ENCODE data around the gene VSIG4. TPM values are rescaled to one million over a fixed set of nuclear protein-coding genes. Genes with fewer than 3 reads are reported as not detected.

VSIG4 gene
- polyA plus RNA-seq, 1 of the 3 experiments (the other 2 are of a cell fraction): not detected

DNA sequence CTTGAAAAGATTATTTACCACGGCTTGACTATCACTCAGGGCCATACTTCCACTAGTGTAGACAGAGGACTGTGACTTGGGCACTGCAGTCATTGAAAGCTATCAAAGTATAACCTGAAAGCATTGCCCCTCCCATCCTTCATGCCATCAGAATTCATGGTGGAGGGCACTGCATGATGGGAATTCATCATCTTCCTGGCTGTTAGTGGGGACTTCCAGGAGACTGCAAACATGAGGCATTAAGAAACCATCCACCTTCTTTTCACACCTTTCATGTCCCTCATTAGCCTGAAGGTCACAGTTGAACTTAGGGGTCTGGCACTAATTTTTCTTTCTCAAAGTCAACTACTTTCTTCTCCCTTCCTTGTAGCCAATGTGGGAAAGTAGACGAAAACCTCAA, 25.8 kb downstream of the VSIG4 start:
- ChIA-PET POLR2A (no interaction called here), CTCF (no interaction called here)
- H3K9me3 ChIP-seq: no peaks in the 10 kb centered on the region
- no peak overlapping the region for H3K9ac ChIP-seq
- H3K79me2 ChIP-seq (ENCODE audit: insufficient read depth): no peaks in the 10 kb centered on the region
- H3F3A ChIP-seq (replicated peaks; ENCODE audit: insufficient read depth): no peaks in the 10 kb centered on the region
- H4K20me1 ChIP-seq (ENCODE audit: insufficient read depth): no peaks in the 10 kb centered on the region
- no peaks in the 10 kb centered on the region for H3K9me2 ChIP-seq
- H3K4me1 ChIP-seq (ENCODE audit: control insufficient read depth in 1 of 2, insufficient read depth in 2 of 2, low read depth in 1 of 2, low read length in 1 of 2): no peaks in the 10 kb centered on the region
- no peaks in the 10 kb centered on the region for H3K36me3 ChIP-seq (replicated peaks in 1 of 2; ENCODE audit: control insufficient read depth in 1 of 2, insufficient read depth in 2 of 2, low read length in 1 of 2)
- DNase-seq: no peak
- no peak overlapping the region for H3K4me2 ChIP-seq
- no peak overlapping the region for H3K27ac ChIP-seq (ENCODE audit: low read depth in 2 of 2, low read length in 1 of 2)
- no peak for TF ChIP-seq SIN3A (IDR thresholded peaks at IDR 0.05; ENCODE audit: borderline replicate concordance, low read depth, low read length)
- TF ChIP-seq RAD21 (IDR thresholded peaks at IDR 0.05; ENCODE audit: low read length): no peak
- TF ChIP-seq JUND (IDR thresholded peaks at IDR 0.05): no peak
- TF ChIP-seq, protein P1, sequence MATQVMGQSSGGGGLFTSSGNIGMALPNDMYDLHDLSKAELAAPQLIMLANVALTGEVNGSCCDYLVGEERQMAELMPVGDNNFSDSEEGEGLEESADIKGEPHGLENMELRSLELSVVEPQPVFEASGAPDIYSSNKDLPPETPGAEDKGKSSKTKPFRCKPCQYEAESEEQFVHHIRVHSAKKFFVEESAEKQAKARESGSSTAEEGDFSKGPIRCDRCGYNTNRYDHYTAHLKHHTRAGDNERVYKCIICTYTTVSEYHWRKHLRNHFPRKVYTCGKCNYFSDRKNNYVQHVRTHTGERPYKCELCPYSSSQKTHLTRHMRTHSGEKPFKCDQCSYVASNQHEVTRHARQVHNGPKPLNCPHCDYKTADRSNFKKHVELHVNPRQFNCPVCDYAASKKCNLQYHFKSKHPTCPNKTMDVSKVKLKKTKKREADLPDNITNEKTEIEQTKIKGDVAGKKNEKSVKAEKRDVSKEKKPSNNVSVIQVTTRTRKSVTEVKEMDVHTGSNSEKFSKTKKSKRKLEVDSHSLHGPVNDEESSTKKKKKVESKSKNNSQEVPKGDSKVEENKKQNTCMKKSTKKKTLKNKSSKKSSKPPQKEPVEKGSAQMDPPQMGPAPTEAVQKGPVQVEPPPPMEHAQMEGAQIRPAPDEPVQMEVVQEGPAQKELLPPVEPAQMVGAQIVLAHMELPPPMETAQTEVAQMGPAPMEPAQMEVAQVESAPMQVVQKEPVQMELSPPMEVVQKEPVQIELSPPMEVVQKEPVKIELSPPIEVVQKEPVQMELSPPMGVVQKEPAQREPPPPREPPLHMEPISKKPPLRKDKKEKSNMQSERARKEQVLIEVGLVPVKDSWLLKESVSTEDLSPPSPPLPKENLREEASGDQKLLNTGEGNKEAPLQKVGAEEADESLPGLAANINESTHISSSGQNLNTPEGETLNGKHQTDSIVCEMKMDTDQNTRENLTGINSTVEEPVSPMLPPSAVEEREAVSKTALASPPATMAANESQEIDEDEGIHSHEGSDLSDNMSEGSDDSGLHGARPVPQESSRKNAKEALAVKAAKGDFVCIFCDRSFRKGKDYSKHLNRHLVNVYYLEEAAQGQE (IDR thresholded peaks at IDR 0.05; ENCODE audit: low read depth, low read length): no peak
- no peak for TF ChIP-seq NFIC (IDR thresholded peaks at IDR 0.05; ENCODE audit: borderline replicate concordance)
- TF ChIP-seq TEAD4 (IDR thresholded peaks at IDR 0.05; ENCODE audit: borderline replicate concordance, insufficient read depth): no peak
- H3K4me3 ChIP-seq (ENCODE audit: low read depth in 2 of 2, low read length in 1 of 2): no peak overlapping the region
- no peak overlapping the region for H2AFZ ChIP-seq (ENCODE audit: low read depth)
- H3K27me3 ChIP-seq (ENCODE audit: insufficient read depth): no peaks in the 10 kb centered on the region
- 0% methylated on average over 2 of the region's 2 CpGs for WGBS (ENCODE audit: low lambda C conversion rate)

DNA sequence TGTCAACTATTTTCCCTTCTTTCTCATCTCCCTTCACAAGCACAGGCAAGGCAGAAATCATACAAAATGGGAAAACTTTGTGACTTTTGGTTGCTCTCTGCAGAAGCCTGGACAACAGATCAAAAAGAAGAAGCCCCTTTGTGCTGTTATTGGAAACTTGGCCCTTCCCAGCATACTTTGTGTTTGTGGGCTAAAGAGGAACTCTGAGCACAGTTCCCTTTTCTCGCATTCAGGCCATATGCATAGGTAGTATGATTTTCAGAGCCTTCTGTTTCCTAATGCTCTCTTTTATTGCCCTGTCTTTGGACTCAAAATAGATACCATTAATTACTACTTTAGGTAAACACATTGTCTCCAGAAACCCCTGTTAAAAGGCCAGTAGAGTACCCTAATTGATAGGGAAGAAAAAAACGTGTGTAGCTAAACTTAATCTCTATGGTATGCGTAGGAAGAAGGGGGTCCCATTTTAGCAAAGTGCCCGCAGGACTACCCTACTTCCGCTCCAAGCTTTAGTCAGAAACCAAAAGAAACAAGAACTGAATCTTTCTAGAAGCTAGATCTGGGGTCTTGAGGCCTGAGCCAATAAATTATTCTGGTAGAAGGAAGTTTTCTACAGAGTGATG, 26.6 kb downstream of the VSIG4 start:
- TF ChIP-seq MEF2A (IDR thresholded peaks at IDR 0.05; ENCODE audit: borderline replicate concordance, low read depth) (no peak), TCF12 (IDR thresholded peaks at IDR 0.05) (no peak), GABPA (IDR thresholded peaks at IDR 0.05; ENCODE audit: low read depth) (no peak), FOXM1 (IDR thresholded peaks at IDR 0.05; ENCODE audit: low read depth) (no peak), MXI1 (IDR thresholded peaks at IDR 0.05; ENCODE audit: low read depth, low read length) (no peak), FOSL2 (IDR thresholded peaks at IDR 0.05; ENCODE audit: borderline replicate concordance, low read depth) (no peak), TEAD4 (IDR thresholded peaks at IDR 0.05; ENCODE audit: borderline replicate concordance, insufficient read depth) (no peak)
- TF ChIP-seq, protein P2, sequence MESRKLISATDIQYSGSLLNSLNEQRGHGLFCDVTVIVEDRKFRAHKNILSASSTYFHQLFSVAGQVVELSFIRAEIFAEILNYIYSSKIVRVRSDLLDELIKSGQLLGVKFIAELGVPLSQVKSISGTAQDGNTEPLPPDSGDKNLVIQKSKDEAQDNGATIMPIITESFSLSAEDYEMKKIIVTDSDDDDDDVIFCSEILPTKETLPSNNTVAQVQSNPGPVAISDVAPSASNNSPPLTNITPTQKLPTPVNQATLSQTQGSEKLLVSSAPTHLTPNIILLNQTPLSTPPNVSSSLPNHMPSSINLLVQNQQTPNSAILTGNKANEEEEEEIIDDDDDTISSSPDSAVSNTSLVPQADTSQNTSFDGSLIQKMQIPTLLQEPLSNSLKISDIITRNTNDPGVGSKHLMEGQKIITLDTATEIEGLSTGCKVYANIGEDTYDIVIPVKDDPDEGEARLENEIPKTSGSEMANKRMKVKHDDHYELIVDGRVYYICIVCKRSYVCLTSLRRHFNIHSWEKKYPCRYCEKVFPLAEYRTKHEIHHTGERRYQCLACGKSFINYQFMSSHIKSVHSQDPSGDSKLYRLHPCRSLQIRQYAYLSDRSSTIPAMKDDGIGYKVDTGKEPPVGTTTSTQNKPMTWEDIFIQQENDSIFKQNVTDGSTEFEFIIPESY (IDR thresholded peaks at IDR 0.05; ENCODE audit: borderline replicate concordance, low read depth): no peak
- ChIA-PET CTCF (no interaction called here), POLR2A (no interaction called here)
- Histone ChIP-seq H3K79me2 (ENCODE audit: insufficient read depth) (no peaks in the 10 kb centered on the region), H3K9me2 (no peaks in the 10 kb centered on the region), H4K20me1 (ENCODE audit: insufficient read depth) (no peaks in the 10 kb centered on the region), H3K27ac (ENCODE audit: low read depth in 2 of 2, low read length in 1 of 2) (no peak overlapping the region), H3K36me3 (replicated peaks in 1 of 2; ENCODE audit: control insufficient read depth in 1 of 2, insufficient read depth in 2 of 2, low read length in 1 of 2) (no peaks in the 10 kb centered on the region), H3K9ac (no peak overlapping the region), H3K27me3 (ENCODE audit: insufficient read depth) (no peaks in the 10 kb centered on the region), H3K4me2 (no peak overlapping the region), H3K9me3 (no peaks in the 10 kb centered on the region), H3K4me1 (ENCODE audit: control insufficient read depth in 1 of 2, insufficient read depth in 2 of 2, low read depth in 1 of 2, low read length in 1 of 2) (no peaks in the 10 kb centered on the region), H3F3A (replicated peaks; ENCODE audit: insufficient read depth) (no peaks in the 10 kb centered on the region), H2AFZ (ENCODE audit: low read depth) (no peak overlapping the region), H3K4me3 (ENCODE audit: low read depth in 2 of 2, low read length in 1 of 2) (no peak overlapping the region)
- 4% methylated on average over 5 of the region's 5 CpGs for WGBS (ENCODE audit: low lambda C conversion rate)
- DNase-seq: no peak

Measured in SK-N-SH (cell line).